ENCODE results near the gene TNP1.

The TNP1 gene

DNA sequence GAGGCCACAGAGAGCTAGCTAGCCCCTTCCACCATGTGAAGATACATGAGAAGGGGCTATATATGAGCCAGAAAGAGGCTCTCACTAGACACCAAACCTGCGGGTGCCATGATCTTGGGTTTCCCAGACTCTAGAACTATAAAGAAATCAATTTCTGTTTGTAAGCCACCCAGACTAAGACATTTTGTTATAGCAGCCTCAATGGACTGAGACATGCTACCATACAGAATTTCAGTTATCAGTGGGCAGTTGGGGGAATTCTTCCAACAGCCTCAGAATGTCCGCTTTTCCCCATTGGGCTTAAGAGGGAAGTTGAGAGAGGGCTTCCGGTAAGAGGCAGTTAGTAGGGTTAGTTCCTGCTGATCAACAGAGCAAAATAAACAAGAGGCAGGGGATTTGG lies 39.2 kb downstream of the TNP1 start:
- H3K27ac ChIP-seq (ENCODE audit: low read length) = no peak overlapping the region
- no peak overlapping the region for H3K4me3 ChIP-seq (ENCODE audit: low read depth in 1 of 2, low read length in 2 of 2)
- no peak overlapping the region for H3K9ac ChIP-seq (ENCODE audit: low read depth, low read length)
- H3K4me2 ChIP-seq (ENCODE audit: insufficient read depth, low read length) = no peak overlapping the region
- no peaks in the 10 kb centered on the region for H3K9me3 ChIP-seq (ENCODE audit: insufficient read depth, low read length, severe bottlenecking)
- no peak overlapping the region for H2AFZ ChIP-seq (ENCODE audit: low read depth, low read length)
- H3K36me3 ChIP-seq (ENCODE audit: insufficient read depth, low read length) = no peaks in the 10 kb centered on the region
- TF ChIP-seq, protein P1, sequence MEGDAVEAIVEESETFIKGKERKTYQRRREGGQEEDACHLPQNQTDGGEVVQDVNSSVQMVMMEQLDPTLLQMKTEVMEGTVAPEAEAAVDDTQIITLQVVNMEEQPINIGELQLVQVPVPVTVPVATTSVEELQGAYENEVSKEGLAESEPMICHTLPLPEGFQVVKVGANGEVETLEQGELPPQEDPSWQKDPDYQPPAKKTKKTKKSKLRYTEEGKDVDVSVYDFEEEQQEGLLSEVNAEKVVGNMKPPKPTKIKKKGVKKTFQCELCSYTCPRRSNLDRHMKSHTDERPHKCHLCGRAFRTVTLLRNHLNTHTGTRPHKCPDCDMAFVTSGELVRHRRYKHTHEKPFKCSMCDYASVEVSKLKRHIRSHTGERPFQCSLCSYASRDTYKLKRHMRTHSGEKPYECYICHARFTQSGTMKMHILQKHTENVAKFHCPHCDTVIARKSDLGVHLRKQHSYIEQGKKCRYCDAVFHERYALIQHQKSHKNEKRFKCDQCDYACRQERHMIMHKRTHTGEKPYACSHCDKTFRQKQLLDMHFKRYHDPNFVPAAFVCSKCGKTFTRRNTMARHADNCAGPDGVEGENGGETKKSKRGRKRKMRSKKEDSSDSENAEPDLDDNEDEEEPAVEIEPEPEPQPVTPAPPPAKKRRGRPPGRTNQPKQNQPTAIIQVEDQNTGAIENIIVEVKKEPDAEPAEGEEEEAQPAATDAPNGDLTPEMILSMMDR (IDR thresholded peaks at IDR 0.05; ENCODE audit: borderline replicate concordance, extremely low read depth, low read length, poor library complexity, severe bottlenecking) = no peak
- no peak for TF ChIP-seq EZH2 (IDR thresholded peaks at IDR 0.05; ENCODE audit: borderline replicate concordance, low read depth, low read length, severe bottlenecking)
- peaks cover 16% of the 10 kb centered on the region for H3K27me3 ChIP-seq (ENCODE audit: insufficient read depth, low read length, poor library complexity)
- ATAC-seq (ENCODE audit: insufficient read depth, low read depth) = no peak
- no peak for DNase-seq
- no peaks in the 10 kb centered on the region for H3K79me2 ChIP-seq (ENCODE audit: insufficient read depth, low read length)
- H3K4me1 ChIP-seq (ENCODE audit: insufficient read depth, low read length) = no peaks in the 10 kb centered on the region
- H4K20me1 ChIP-seq (ENCODE audit: insufficient read depth, low read length) = no peaks in the 10 kb centered on the region

DNA sequence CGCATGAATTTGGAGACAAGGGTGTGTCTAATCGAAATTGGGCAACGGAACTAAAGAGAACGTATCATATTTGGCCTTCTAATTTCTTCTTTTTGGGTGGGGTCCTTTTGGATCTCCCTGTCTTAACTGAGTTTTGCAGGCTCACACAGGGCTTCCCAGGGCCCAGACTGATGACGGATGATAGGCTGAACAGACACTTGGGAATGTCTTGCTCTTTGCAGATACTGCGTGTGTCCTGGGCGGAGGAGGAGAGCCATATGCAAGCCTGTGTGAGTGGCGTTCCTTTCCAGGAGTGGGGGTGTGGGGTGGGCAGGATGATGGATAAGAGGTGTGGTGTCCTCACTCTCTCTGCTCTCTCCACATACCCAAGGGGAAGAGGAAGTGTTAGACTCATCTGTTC lies 40.1 kb downstream of the TNP1 start:
- DNase-seq (no peak), ATAC-seq (ENCODE audit: insufficient read depth, low read depth) (no peak)
- Histone ChIP-seq H3K4me2 (ENCODE audit: insufficient read depth, low read length) (no peak overlapping the region), H2AFZ (ENCODE audit: low read depth, low read length) (no peak overlapping the region), H3K27ac (ENCODE audit: low read length) (no peak overlapping the region), H3K4me1 (ENCODE audit: insufficient read depth, low read length) (no peaks in the 10 kb centered on the region), H3K4me3 (ENCODE audit: low read depth in 1 of 2, low read length in 2 of 2) (no peak overlapping the region), H4K20me1 (ENCODE audit: insufficient read depth, low read length) (no peaks in the 10 kb centered on the region), H3K36me3 (ENCODE audit: insufficient read depth, low read length) (no peaks in the 10 kb centered on the region), H3K9ac (ENCODE audit: low read depth, low read length) (no peak overlapping the region), H3K27me3 (ENCODE audit: insufficient read depth, low read length, poor library complexity) (peaks cover 22% of the 10 kb centered on the region), H3K9me3 (ENCODE audit: insufficient read depth, low read length, severe bottlenecking) (no peaks in the 10 kb centered on the region), H3K79me2 (ENCODE audit: insufficient read depth, low read length) (no peaks in the 10 kb centered on the region)
- TF ChIP-seq EZH2 (IDR thresholded peaks at IDR 0.05; ENCODE audit: borderline replicate concordance, low read depth, low read length, severe bottlenecking) = no peak
- TF ChIP-seq, protein P1 (IDR thresholded peaks at IDR 0.05; ENCODE audit: borderline replicate concordance, extremely low read depth, low read length, poor library complexity, severe bottlenecking) = no peak

DNA sequence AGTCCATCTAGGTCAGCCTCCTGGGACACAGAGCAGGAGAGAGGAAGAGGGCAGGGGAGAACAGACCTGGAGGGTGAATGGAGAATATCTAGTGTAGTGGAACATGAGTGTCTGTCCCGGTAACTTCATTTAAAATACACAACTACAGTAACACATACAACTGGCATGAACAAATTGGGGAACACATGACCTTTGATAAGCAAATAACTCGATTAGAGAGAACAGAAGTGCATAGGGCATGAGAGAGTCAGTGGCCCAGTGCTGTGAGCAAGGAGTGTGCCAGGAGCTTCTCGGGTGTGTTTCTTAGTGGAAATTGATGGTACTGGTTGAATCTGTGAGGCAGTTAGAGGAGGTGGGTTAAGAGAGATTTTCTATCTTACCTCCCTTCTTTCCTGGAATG lies 40.8 kb downstream of the TNP1 start:
- ATAC-seq (ENCODE audit: insufficient read depth, low read depth) = no peak
- H2AFZ ChIP-seq (ENCODE audit: low read depth, low read length) = no peak overlapping the region
- TF ChIP-seq, protein P1 (IDR thresholded peaks at IDR 0.05; ENCODE audit: borderline replicate concordance, extremely low read depth, low read length, poor library complexity, severe bottlenecking) = no peak
- no peak for TF ChIP-seq EZH2 (IDR thresholded peaks at IDR 0.05; ENCODE audit: borderline replicate concordance, low read depth, low read length, severe bottlenecking)

More for the DNA sequence above, 40.8 kb downstream of the TNP1 start:
- H3K27me3 ChIP-seq (ENCODE audit: insufficient read depth, low read length, poor library complexity) = peaks cover 16% of the 10 kb centered on the region
- H3K4me2 ChIP-seq (ENCODE audit: insufficient read depth, low read length) = no peak overlapping the region
- H3K4me3 ChIP-seq (ENCODE audit: low read depth in 1 of 2, low read length in 2 of 2) = no peak overlapping the region
- no peak overlapping the region for H3K27ac ChIP-seq (ENCODE audit: low read length)
- no peaks in the 10 kb centered on the region for H4K20me1 ChIP-seq (ENCODE audit: insufficient read depth, low read length)
- no peaks in the 10 kb centered on the region for H3K79me2 ChIP-seq (ENCODE audit: insufficient read depth, low read length)
- H3K36me3 ChIP-seq (ENCODE audit: insufficient read depth, low read length) = no peaks in the 10 kb centered on the region
- no peak for DNase-seq
- no peaks in the 10 kb centered on the region for H3K4me1 ChIP-seq (ENCODE audit: insufficient read depth, low read length)
- no peak overlapping the region for H3K9ac ChIP-seq (ENCODE audit: low read depth, low read length)
- H3K9me3 ChIP-seq (ENCODE audit: insufficient read depth, low read length, severe bottlenecking) = no peaks in the 10 kb centered on the region
